H1 (cell line): ENCODE measurements around the gene CC2D2A. TPM values are rescaled to one million over a fixed set of nuclear protein-coding genes. Genes with fewer than 3 reads are reported as not detected.
"Not testable (repeated sequence)": the region's sequence is repeated elsewhere in the genome, so short reads cannot be mapped to it uniquely, and the experiment has no call there.

ENCODE experiments used
- CTCF ChIA-PET: fragments of 300-600 bp; sonication (Branson Sonifier 250); formaldehyde crosslinking; loops from one replicate; lab custom pipeline; 2021; ENCODE audit not compliant: partially characterized antibody; lab: Charles Lee
- POLR2A ChIA-PET: fragments of 300-600 bp; sonication (Branson Sonifier 250); formaldehyde crosslinking; loops from one replicate; lab custom pipeline; 2021; ENCODE audit warnings: inconsistent platforms; ENCODE audit not compliant: partially characterized antibody; lab: Charles Lee
- DNase-seq, 2 experiments: peaks; one replicate each; pipeline versions ENCODE4 v3.0.0 to v3.0.0-alpha.2; 2010 to 2022; ENCODE audit warnings: low spot score in 2 of 2, low read depth in 1 of 2, mixed read lengths in 1 of 2
- FAIRE-seq: peaks from 2 replicates; lab custom pipeline; 2011; peaks lifted over from hg19 to GRCh38; lab: Jason Lieb, UNC
- H2AFZ ChIP-seq: 2 replicates; pipeline ENCODE4 v1.8.1; 2012; ENCODE audit warnings: low read length, inconsistent platforms
- H2AK5ac ChIP-seq: 2 replicates; pipeline ENCODE4 v1.6.1; 2013; ENCODE audit warnings: low read depth, low read length
- H2BK120ac ChIP-seq: replicated peaks from 2 replicates; pipeline ENCODE3; 2013; ENCODE audit warnings: low read depth, low read length, inconsistent platforms
- H2BK12ac ChIP-seq: 2 replicates; pipeline ENCODE4 v1.6.1; 2013; ENCODE audit warnings: low read depth, low read length
- H2BK15ac ChIP-seq: 2 replicates; pipeline ENCODE4 v1.6.1; 2013; ENCODE audit warnings: low read length
- H2BK20ac ChIP-seq: 2 replicates; pipeline ENCODE4 v1.6.1; 2013; ENCODE audit warnings: low read length
- H2BK5ac ChIP-seq: 2 replicates; pipeline ENCODE4 v1.6.1; 2013; ENCODE audit warnings: low read depth, low read length
- H3K14ac ChIP-seq: 2 replicates; pipeline ENCODE4 v1.6.1; 2013; ENCODE audit warnings: inconsistent platforms; ENCODE audit not compliant: insufficient read length
- H3K18ac ChIP-seq: 2 replicates; pipeline ENCODE4 v1.6.1; 2013; ENCODE audit warnings: low read length; ENCODE audit errors: extremely low read depth
- H3K23ac ChIP-seq: 2 replicates; pipeline ENCODE4 v1.6.1; 2013; ENCODE audit warnings: inconsistent platforms; ENCODE audit not compliant: insufficient read length
- H3K23me2 ChIP-seq: 2 replicates; pipeline ENCODE4 v1.6.1; 2013; ENCODE audit warnings: low read depth, low read length
- H3K27ac ChIP-seq: 2 replicates; pipeline ENCODE4 v1.6.1; 2011; ENCODE audit warnings: low read depth, low read length, inconsistent platforms
- H3K27me3 ChIP-seq, 4 experiments: replicated peaks in 1 of 4; 1 replicate in 1 of 4; 2 replicates in 3 of 4; pipeline versions ENCODE4 v1.6.1 to v1.8.1; 2011 to 2013; ENCODE audit warnings: low read length in 3 of 4, mild to moderate bottlenecking in 3 of 4, inconsistent platforms in 2 of 4, mixed read lengths in 2 of 4, moderate library complexity in 1 of 4; ENCODE audit not compliant: control insufficient read depth in 3 of 4, insufficient read depth in 3 of 4; ENCODE audit errors: extremely low read depth in 1 of 4
- H3K36me3 ChIP-seq, 4 experiments: 2 replicates each; pipeline versions ENCODE4 v1.6.1 to v1.8.1; 2011 to 2013; ENCODE audit warnings: mild to moderate bottlenecking in 4 of 4, low read length in 3 of 4, moderate library complexity in 2 of 4, control low read depth in 1 of 4, inconsistent platforms in 1 of 4; ENCODE audit not compliant: insufficient read depth in 4 of 4, control insufficient read depth in 2 of 4
- H3K4ac ChIP-seq: replicated peaks from 2 replicates; pipeline ENCODE3; 2013; ENCODE audit warnings: low read length, low read depth, mixed read lengths, inconsistent platforms; ENCODE audit not compliant: insufficient read length
- H3K4me1 ChIP-seq, 4 experiments: replicated peaks in 1 of 4; 1 replicate in 1 of 4; 2 replicates in 3 of 4; pipeline versions ENCODE4 v1.6.1 to v1.8.1; 2011 to 2013; ENCODE audit warnings: low read length in 3 of 4, inconsistent platforms in 2 of 4, mixed read lengths in 1 of 4; ENCODE audit not compliant: insufficient read depth in 4 of 4, control insufficient read depth in 3 of 4
- H3K4me2 ChIP-seq, 2 experiments: 2 replicates each; pipeline versions ENCODE4 v1.6.1 to v1.8.1; 2011 to 2013; ENCODE audit warnings: low read depth in 2 of 2, low read length in 2 of 2, control low read depth in 1 of 2, inconsistent platforms in 1 of 2, mild to moderate bottlenecking in 1 of 2; ENCODE audit not compliant: insufficient read depth in 1 of 2
- H3K4me3 ChIP-seq, 4 experiments: fragments of 200-600, 300-600 bp in 1 of 4; sonication (generic), shearing (Covaris generic), sonication (Bioruptor Twin) in 1 of 4; 2 replicates each; pipeline versions ENCODE4 v1.5.1 to v1.8.1; 2011 to 2016; ENCODE audit warnings: low read length in 4 of 4, low read depth in 3 of 4, control low read depth in 2 of 4, inconsistent platforms in 2 of 4, mild to moderate bottlenecking in 2 of 4, mixed read lengths in 1 of 4, moderate library complexity in 1 of 4; ENCODE audit not compliant: insufficient read depth in 2 of 4; ENCODE audit errors: extremely low read depth in 1 of 4
- H3K56ac ChIP-seq: replicated peaks from 2 replicates; pipeline ENCODE3; 2013; ENCODE audit warnings: low read depth, mild to moderate bottlenecking, mixed read lengths, low read length, inconsistent platforms; ENCODE audit not compliant: insufficient read length
- H3K79me1 ChIP-seq: 2 replicates; pipeline ENCODE4 v1.6.1; 2013; ENCODE audit warnings: low read depth, low read length, control low read depth
- H3K79me2 ChIP-seq, 2 experiments: 2 replicates each; pipeline versions ENCODE4 v1.6.1 to v1.8.1; 2012 to 2013; ENCODE audit warnings: low read length in 2 of 2, mild to moderate bottlenecking in 2 of 2, inconsistent platforms in 1 of 2; ENCODE audit not compliant: insufficient read depth in 2 of 2, control insufficient read depth in 1 of 2
- H3K9ac ChIP-seq, 4 experiments: replicated peaks in 1 of 4; 1 replicate in 1 of 4; 2 replicates in 3 of 4; pipeline versions ENCODE4 v1.6.1 to v1.8.1; 2011 to 2013; ENCODE audit warnings: low read depth in 3 of 4, low read length in 3 of 4, control low read depth in 2 of 4, mild to moderate bottlenecking in 2 of 4, moderate library complexity in 2 of 4, inconsistent platforms in 1 of 4; ENCODE audit errors: extremely low read depth in 1 of 4
- H3K9me3 ChIP-seq, 2 experiments: 2 replicates each; pipeline versions ENCODE4 v1.6.1 to v1.8.1; 2012 to 2013; ENCODE audit warnings: mild to moderate bottlenecking in 2 of 2, moderate library complexity in 2 of 2, control low read depth in 1 of 2, inconsistent platforms in 1 of 2, low read depth in 1 of 2, low read length in 1 of 2, mixed read lengths in 1 of 2; ENCODE audit not compliant: insufficient read depth in 2 of 2
- H4K20me1 ChIP-seq, 2 experiments: replicated peaks in 1 of 2; 2 replicates each; pipeline versions ENCODE3 to v1.8.1; 2011 to 2013; ENCODE audit warnings: inconsistent platforms in 2 of 2, low read length in 2 of 2, mild to moderate bottlenecking in 1 of 2; ENCODE audit not compliant: insufficient read depth in 2 of 2, control insufficient read depth in 1 of 2
- H4K5ac ChIP-seq: 2 replicates; pipeline ENCODE4 v1.6.1; 2013; ENCODE audit warnings: low read length, low read depth, mixed read lengths, inconsistent platforms; ENCODE audit not compliant: insufficient read length
- H4K8ac ChIP-seq: 2 replicates; pipeline ENCODE4 v1.8.0; 2013; ENCODE audit warnings: mild to moderate bottlenecking, moderate library complexity, low read length, inconsistent platforms; ENCODE audit not compliant: insufficient read depth; ENCODE audit errors: extremely low read depth
- H4K91ac ChIP-seq: replicated peaks from 2 replicates; pipeline ENCODE3; 2013; ENCODE audit warnings: low read length, mixed read lengths, inconsistent platforms; ENCODE audit not compliant: insufficient read length
- GTF2F1 ChIP-seq: IDR thresholded peaks from 2 replicates; pipeline ENCODE4 v1.6.1; 2012; ENCODE audit warnings: low read depth, low read length, improper control_type of control experiment, borderline replicate concordance
- WGBS, 2 experiments: shearing (Covaris generic) in 1 of 2; methylation state at CpG; one replicate each; pipeline versions ENCODE4 v1.1.6 to v1.1.7; 2013 to 2015; ENCODE audit warnings: low lambda C conversion rate in 2 of 2, mixed read lengths in 2 of 2, inconsistent platforms in 1 of 2, low coverage in 1 of 2, missing lambda C conversion rate in 1 of 2; ENCODE audit not compliant: insufficient replicate concordance in 2 of 2, insufficient coverage in 1 of 2, insufficient read length in 1 of 2; ENCODE audit errors: extremely low coverage in 1 of 2, missing lambda C conversion rate in 1 of 2; 5-methylcytosine and 5-hydroxymethylcytosine counted together
- polyA plus RNA-seq, 7 experiments: library from polyadenylated mRNA; depleted of rRNA in 3 of 7; stranded (reverse) in 5 of 7; unstranded in 2 of 7; fragments of >200 nt in 5 of 7; fragments of 200-250 nt in 2 of 7; gene quantifications; 1 replicate in 5 of 7; 2 replicates in 1 of 7; 4 replicates in 1 of 7; pipeline versions ENCODE4 v1.2.1 to v1.2.3, GENCODE V29; 2011 to 2013; ENCODE audit warnings: missing spikeins in 2 of 7, mixed read lengths in 2 of 7
- total RNA-seq: library from RNA; stranded (reverse); fragmentation: NEBNext Ultra II Directional; extraction: Animal tissue kit (Norgen Biotek cat#: 25700); gene quantifications from 2 replicates; pipeline ENCODE4 v1.2.1, GENCODE V29; 2021

Gene CC2D2A
- total and polyA plus RNA-seq, 2 of the 8 experiments (the other 6 are each of a cell fraction or from before 2014, with no cell fraction given), result 11.0 to 12.2 TPM

GRCh38 chr4:15612136-15612535 is 142.5 kb downstream of the CC2D2A start:
- Histone ChIP-seq H3K4me2 (no peak overlapping the region), H3K4me3 (no peak overlapping the region), H2AFZ (no peak overlapping the region), H3K27me3 (no peaks in the 10 kb centered on the region), H2AK5ac (no peak overlapping the region), H3K14ac (no peak overlapping the region), H2BK20ac (no peak overlapping the region), H3K79me2 (peaks cover 0 to 9% of the 10 kb centered on the region in 2 experiments; a peak in 1 of 4 replicates), H3K23ac (no peak overlapping the region), H2BK15ac (no peak overlapping the region), H3K23me2 (no peaks in the 10 kb centered on the region), H2BK12ac (no peak overlapping the region), H3K9me3 (no peaks in the 10 kb centered on the region; a peak in 1 of 4 replicates), H4K8ac (no peak overlapping the region), H3K27ac (no peak overlapping the region), H2BK120ac (no peak overlapping the region), H4K5ac (no peak overlapping the region), H3K56ac (no peak overlapping the region), H2BK5ac (no peak overlapping the region), H4K20me1 (no peaks in the 10 kb centered on the region), H3K79me1 (no peaks in the 10 kb centered on the region; the same call in 1 of the 2 replicates), H3K4me1 (peaks cover 0 to 5% (median 1%) of the 10 kb centered on the region in 4 experiments; a peak in 2 of 7 replicates), H3K9ac (no peak overlapping the region), H3K36me3 (peaks cover 0 to 5% (median 0%) of the 10 kb centered on the region in 4 experiments; a peak in 3 of 8 replicates), H4K91ac (no peak overlapping the region), H3K18ac (no peak overlapping the region), H3K4ac (no peak overlapping the region)
- no peak for TF ChIP-seq GTF2F1
- POLR2A ChIA-PET, result no interaction called here
- CTCF ChIA-PET, result no interaction called here
- FAIRE-seq (no peak), DNase-seq (no peak)
- 96% methylated on average over 2 of the region's 2 CpGs; no CpG with 5 or more reads in 1 of the 2 experiments for WGBS, 2 experiments

GRCh38 chr4:15614891-15615290 is 145.2 kb downstream of the CC2D2A start:
- not testable (repeated sequence) for FAIRE-seq

More at GRCh38 chr4:15614891-15615290, 145.2 kb downstream of the CC2D2A start:
- 96% methylated on average over 10 of the region's 24 CpGs; no CpG with 5 or more reads in 1 of the 2 experiments for WGBS, 2 experiments
- H2AK5ac ChIP-seq, H3K9ac ChIP-seq, POLR2A ChIA-PET, H4K91ac ChIP-seq, H2BK20ac ChIP-seq, H2BK120ac ChIP-seq, H2AFZ ChIP-seq, H2BK12ac ChIP-seq, H4K8ac ChIP-seq, H3K56ac ChIP-seq, H3K4me1 ChIP-seq, H2BK5ac ChIP-seq, H3K36me3 ChIP-seq, H3K23ac ChIP-seq, H3K4me2 ChIP-seq, H2BK15ac ChIP-seq, H4K20me1 ChIP-seq, H3K4me3 ChIP-seq, H3K18ac ChIP-seq, H3K14ac ChIP-seq, H3K27me3 ChIP-seq, H4K5ac ChIP-seq, DNase-seq, H3K27ac ChIP-seq, H3K79me1 ChIP-seq, H3K4ac ChIP-seq, H3K23me2 ChIP-seq: not testable (repeated sequence)
- peaks cover 9 to 10% of the 10 kb centered on the region in 2 experiments; a peak in 3 of 4 replicates for H3K9me3 ChIP-seq
- CTCF ChIA-PET, result interaction anchor here (1.2 to 1.7 kb wide), 2 partner anchors 22 to 135 kb away, joined by 4 read pairs; no protein-coding TSS in a partner anchor
- peaks cover 0 to 35% of the 10 kb centered on the region in 2 experiments; a peak in 2 of 4 replicates for H3K79me2 ChIP-seq
